A673 (cell line): ENCODE results near the gene MID1.

Experiments used
- EZH2 ChIP-seq: fragments of 200-600 bp; sonication (generic); IDR thresholded peaks from 2 replicates; pipeline ENCODE4 v1.6.1; 2017; ENCODE audit warnings: borderline replicate concordance, low read depth, mild to moderate bottlenecking, mixed read lengths, antibody characterized with exemption, low read length; ENCODE audit not compliant: poor library complexity, severe bottlenecking
- TF ChIP-seq, protein P1 (sequence below): fragments of 300-800, 200-600 bp; sonication (generic); conservative IDR thresholded peaks from 2 replicates; pipeline ENCODE4 v1.5.1; 2017; ENCODE audit warnings: low read depth, mild to moderate bottlenecking, antibody characterized with exemption, low read length, moderate library complexity, mixed read lengths

DNA sequence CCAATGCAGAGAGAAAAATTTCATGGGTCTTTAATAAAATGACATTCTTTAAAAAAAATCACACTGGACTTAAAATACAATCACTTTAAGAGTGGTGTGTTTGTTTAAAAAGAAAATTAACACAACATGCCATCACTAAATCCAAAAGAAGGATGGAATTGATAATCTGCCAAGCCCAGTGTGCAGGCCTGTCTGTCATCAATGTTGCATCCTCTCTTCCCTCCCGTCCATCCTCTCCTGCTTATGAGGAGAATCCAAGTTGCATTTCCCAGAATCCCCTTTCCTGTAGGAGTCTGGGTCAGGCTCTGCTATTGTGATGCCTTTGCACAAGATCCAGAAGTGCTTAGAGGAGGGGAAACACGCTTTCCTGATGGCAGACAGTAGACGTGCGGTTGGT is 169.4 kb downstream of the MID1 start:
- TF ChIP-seq, protein P1, sequence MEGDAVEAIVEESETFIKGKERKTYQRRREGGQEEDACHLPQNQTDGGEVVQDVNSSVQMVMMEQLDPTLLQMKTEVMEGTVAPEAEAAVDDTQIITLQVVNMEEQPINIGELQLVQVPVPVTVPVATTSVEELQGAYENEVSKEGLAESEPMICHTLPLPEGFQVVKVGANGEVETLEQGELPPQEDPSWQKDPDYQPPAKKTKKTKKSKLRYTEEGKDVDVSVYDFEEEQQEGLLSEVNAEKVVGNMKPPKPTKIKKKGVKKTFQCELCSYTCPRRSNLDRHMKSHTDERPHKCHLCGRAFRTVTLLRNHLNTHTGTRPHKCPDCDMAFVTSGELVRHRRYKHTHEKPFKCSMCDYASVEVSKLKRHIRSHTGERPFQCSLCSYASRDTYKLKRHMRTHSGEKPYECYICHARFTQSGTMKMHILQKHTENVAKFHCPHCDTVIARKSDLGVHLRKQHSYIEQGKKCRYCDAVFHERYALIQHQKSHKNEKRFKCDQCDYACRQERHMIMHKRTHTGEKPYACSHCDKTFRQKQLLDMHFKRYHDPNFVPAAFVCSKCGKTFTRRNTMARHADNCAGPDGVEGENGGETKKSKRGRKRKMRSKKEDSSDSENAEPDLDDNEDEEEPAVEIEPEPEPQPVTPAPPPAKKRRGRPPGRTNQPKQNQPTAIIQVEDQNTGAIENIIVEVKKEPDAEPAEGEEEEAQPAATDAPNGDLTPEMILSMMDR = no peak
- no peak for TF ChIP-seq EZH2
